ENCODE data around the gene NCS1.

DNA sequence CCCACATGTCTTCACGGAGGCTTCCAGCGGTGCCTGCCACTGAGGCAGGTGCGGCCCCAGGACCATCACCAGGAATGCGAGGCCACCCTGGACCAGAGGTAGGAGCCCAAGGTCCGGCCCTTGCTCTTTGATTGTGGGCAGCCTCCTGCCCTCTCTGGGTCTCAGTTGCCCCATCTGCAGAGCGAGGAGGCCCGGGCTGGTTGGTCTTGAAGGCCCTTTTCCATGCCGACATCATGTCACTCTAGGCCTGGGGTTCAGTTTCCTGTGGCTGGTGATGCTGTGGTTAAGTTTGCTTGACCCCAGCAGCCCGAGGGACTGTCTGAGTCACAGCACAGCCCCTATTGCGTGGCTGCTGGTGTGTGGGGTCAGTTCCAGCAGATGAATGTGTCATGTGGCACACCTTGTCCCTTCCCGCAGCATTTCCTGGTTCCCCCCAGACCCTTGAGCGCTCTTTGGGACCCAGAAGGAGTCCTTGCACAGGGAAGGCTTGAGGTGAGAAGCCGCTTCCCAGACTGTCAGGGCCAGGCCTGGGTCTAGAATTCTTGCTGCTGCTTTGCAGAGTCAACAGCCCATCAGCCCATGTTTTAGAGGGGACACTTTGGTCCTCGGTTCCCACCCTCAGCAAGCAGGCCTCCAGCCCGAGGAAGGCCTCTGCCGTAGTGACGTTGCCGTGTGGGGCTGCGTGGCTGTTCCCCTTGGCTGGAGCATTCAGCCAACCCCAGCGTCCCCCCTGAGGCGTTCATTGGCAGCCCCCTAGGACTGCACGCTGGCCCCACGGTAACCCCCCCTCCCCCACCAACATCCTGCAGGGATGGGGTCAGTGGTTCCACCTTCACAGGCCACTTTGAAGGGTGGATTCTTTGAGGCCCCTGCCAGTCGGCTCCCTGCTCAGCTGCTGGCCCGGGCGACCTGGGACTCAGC, 62.4 kb downstream of the NCS1 start:
- TF ChIP-seq EZH2phosphoT487 (IDR thresholded peaks at IDR 0.05; ENCODE audit: borderline replicate concordance) (no peak), EGR1 (IDR thresholded peaks at IDR 0.05; ENCODE audit: low read depth) (no peak)
